HFFc6 (cell line): ENCODE results near the gene OSBP2. TPM values are rescaled to one million over a fixed set of nuclear protein-coding genes. Genes with fewer than 3 reads are reported as not detected.

ENCODE experiments used
- DNase-seq: peaks from one replicate; pipeline ENCODE4 v3.0.0-alpha.2; 2018
- H3K27ac Mint-ChIP-seq: 2 replicates; pipeline ENCODE4 v1.8.0; 2020; ENCODE audit warnings: mild to moderate bottlenecking, mixed read lengths
- H3K27me3 Mint-ChIP-seq: 2 replicates; pipeline ENCODE4 v1.8.0; 2021; ENCODE audit warnings: mild to moderate bottlenecking, moderate library complexity, mixed read lengths; ENCODE audit not compliant: insufficient read depth
- H3K36me3 Mint-ChIP-seq: 2 replicates; pipeline ENCODE4 v1.8.0; 2021; ENCODE audit warnings: low read depth, mixed read lengths
- H3K4me1 Mint-ChIP-seq: 2 replicates; pipeline ENCODE4 v1.8.0; 2020; ENCODE audit warnings: low read depth, mixed read lengths
- H3K4me3 Mint-ChIP-seq: 2 replicates; pipeline ENCODE4 v1.8.0; 2020; ENCODE audit warnings: mild to moderate bottlenecking, moderate library complexity, mixed read lengths
- H3K9me3 Mint-ChIP-seq: 2 replicates; pipeline ENCODE4 v1.8.0; 2020; ENCODE audit warnings: mild to moderate bottlenecking, mixed read lengths
- total RNA-seq, 6 experiments: library from RNA; stranded (reverse); fragmentation: NEBNext Ultra II Directional; extraction: Animal tissue kit (Norgen Biotek cat#: 25700); gene quantifications; 2 replicates in 1 of 6; 3 replicates in 5 of 6; pipeline ENCODE4 v1.2.3, GENCODE V29; 2021
- TF ChIP-seq, protein P1 (sequence below): fragments of 200-600 bp; sonication (generic); IDR thresholded peaks from 2 replicates; pipeline ENCODE4 v1.5.0; 2021; ENCODE audit warnings: antibody characterized with exemption, mild to moderate bottlenecking

The OSBP2 gene
- total RNA-seq, 6 experiments from 2014 or later: 0.09 to 0.37 (median 0.28) TPM; not detected in 1

DNA sequence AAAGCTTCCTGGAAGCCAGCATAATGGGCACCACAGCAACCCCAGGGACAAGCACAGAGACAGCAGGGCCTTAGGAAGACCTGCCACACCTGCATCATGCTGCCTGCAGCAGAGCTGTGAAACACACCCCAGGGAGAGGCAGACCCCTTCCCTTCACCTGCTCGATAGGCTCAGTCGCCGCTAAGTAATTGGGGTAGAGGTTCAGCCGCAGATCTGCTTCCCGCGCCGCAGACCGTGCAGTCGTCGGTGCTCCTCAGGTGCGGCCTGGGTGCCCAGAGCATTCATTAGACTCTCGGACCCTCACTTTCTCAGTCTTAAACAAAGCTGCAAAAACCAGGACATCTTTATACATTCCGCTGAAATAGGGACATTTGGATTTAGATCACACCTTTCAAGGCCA is 29.9 kb upstream of the OSBP2 start:
- Mint-ChIP-seq H3K27ac (no peak overlapping the region), H3K4me3 (no peak overlapping the region), H3K27me3 (peaks cover 3% of the 10 kb centered on the region), H3K4me1 (peaks cover 18% of the 10 kb centered on the region), H3K9me3 (no peaks in the 10 kb centered on the region), H3K36me3 (peaks cover 12% of the 10 kb centered on the region; the same call in 1 of the 2 replicates)
- TF ChIP-seq, protein P1, sequence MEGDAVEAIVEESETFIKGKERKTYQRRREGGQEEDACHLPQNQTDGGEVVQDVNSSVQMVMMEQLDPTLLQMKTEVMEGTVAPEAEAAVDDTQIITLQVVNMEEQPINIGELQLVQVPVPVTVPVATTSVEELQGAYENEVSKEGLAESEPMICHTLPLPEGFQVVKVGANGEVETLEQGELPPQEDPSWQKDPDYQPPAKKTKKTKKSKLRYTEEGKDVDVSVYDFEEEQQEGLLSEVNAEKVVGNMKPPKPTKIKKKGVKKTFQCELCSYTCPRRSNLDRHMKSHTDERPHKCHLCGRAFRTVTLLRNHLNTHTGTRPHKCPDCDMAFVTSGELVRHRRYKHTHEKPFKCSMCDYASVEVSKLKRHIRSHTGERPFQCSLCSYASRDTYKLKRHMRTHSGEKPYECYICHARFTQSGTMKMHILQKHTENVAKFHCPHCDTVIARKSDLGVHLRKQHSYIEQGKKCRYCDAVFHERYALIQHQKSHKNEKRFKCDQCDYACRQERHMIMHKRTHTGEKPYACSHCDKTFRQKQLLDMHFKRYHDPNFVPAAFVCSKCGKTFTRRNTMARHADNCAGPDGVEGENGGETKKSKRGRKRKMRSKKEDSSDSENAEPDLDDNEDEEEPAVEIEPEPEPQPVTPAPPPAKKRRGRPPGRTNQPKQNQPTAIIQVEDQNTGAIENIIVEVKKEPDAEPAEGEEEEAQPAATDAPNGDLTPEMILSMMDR: no peak
- DNase-seq: no peak

DNA sequence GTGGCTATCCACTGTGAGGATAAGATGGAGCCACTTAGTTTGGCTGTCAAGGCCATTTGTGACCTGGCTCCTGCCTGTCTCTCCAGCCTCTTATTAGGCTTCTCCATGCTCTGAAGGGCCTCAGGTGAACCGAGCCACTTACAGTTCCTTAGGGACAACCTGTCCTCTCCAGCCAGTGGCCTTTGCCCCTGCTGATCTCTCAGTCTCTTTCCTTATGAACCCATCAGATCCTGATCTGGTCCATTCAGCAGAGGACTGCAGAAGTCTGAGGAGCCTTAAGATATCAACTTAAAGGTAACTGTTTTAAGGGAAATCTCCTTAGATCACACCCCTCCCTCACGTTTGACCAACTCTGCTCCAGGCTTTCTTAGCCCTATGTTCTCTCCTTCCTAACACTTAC is 29.4 kb upstream of the OSBP2 start:
- Mint-ChIP-seq H3K4me1 (peaks cover 18% of the 10 kb centered on the region), H3K27me3 (peaks cover 3% of the 10 kb centered on the region), H3K9me3 (no peaks in the 10 kb centered on the region), H3K27ac (no peak overlapping the region), H3K4me3 (no peak overlapping the region), H3K36me3 (peaks cover 12% of the 10 kb centered on the region; the same call in 1 of the 2 replicates)
- TF ChIP-seq, protein P1: no peak
- no peak for DNase-seq

DNA sequence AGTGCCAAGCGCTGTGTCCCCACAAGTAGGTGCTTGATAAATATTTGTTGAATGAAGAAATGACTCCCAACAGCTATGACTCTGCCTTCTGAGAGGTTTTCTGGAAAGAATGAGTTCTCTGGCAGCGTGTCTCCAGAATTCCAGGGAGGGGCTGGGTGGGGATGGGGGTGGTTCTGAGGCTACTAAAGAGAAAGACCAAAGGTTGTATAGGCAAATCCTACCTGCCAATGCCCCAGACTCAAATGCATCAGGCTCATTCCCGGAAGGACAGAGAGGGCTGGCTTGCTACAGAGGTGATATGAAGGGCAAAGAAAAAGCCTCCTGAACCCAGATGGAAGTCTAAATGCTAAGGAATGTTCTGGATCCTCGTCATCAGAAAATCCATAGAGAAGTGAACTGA is 28.9 kb upstream of the OSBP2 start:
- Mint-ChIP-seq H3K4me1 (peaks cover 18% of the 10 kb centered on the region), H3K27ac (no peak overlapping the region), H3K4me3 (no peak overlapping the region; the same call in 1 of the 2 replicates), H3K36me3 (peaks cover 12% of the 10 kb centered on the region; the same call in 1 of the 2 replicates), H3K27me3 (peaks cover 3% of the 10 kb centered on the region), H3K9me3 (no peaks in the 10 kb centered on the region)
- no peak for DNase-seq
- TF ChIP-seq, protein P1: no peak

DNA sequence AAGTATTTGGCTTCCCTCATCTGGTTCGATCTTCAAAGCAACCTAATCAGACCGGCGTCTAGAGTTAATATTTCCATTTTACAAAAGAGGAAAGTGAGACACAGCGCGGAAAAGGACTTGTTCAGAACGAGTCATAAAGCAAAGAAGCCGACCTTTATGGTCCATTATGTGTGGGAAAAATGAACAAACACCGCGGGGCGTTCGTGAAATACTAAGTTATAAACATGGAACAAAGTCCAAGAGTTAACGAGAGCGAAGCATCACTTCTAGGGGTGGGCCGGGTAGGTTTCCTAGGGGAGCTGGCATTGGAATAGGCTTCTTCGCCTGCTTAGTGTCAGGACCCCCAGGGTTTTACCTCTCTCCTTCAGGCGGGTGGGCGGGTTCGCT is 27.6 kb upstream of the OSBP2 start:
- no peak for DNase-seq
- Mint-ChIP-seq H3K9me3 (no peaks in the 10 kb centered on the region), H3K27ac (peak overlapping the region; percentile 93), H3K36me3 (peaks cover 12% of the 10 kb centered on the region; the same call in 1 of the 2 replicates), H3K4me1 (peaks cover 18% of the 10 kb centered on the region), H3K4me3 (peak overlapping the region; percentile 96), H3K27me3 (peaks cover 7% of the 10 kb centered on the region)
- TF ChIP-seq, protein P1: no peak

DNA sequence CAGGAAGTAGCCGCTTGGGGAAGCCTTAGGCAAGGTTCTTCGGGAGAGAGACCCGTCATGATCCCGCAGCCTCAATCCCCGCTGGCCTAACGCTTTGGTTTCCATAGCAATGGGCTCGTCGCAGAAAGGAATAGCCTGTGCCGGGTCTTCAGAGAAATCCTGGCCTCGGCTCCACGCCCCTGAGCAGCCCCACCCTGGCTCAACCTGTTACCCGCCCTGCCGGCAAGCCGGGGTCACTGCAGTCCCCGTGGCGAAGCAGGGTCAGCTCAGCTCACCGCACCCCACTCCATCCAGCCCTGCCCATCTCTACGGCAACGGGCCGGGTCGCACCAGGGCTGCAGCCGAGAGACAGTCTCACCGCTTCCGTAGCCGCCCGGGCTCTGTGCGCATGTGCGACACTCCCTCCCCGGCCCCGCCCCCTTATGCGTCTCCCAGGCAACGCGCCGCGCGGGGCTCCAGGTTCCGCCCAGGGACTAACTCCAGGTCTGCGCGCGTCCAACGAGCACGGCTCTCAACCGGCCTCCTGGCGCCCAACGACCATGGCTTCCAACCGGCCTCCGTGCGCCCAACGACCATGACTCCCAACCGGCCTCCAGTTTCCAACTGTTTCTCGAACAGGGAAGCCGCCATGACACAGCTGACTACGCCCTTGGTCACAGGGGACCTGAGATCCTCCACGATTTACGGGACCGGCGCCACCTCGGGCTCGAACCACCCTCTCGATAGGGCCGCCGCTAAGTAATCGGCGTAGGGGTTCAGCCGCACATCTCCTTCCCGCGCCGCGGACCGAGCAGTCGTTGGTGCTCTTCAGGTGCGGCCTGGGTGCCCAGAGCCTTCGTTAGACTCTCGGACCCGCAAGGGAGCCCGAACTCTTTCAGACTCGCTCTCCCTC is 26.9 kb upstream of the OSBP2 start, which contains the start of gene DUSP18:
DUSP18 (minus strand) TSS at position 382 of the 892 bp plus-strand sequence. CDS start 3,872 bp downstream, outside the sequence.
- Mint-ChIP-seq H3K27me3 (peaks cover 7% of the 10 kb centered on the region), H3K9me3 (no peaks in the 10 kb centered on the region), H3K4me3 (peak within 1 kb of the TSS; percentile 96), H3K27ac (peak within 1 kb of the TSS; percentile 93), H3K4me1 (peaks cover 23% of the 10 kb centered on the region), H3K36me3 (peaks cover 12% of the 10 kb centered on the region; the same call in 1 of the 2 replicates)
- DNase-seq: peak; percentile 87
- TF ChIP-seq, protein P1: peak; percentile 76
